ENCODE results near the gene FNDC3B. TPM values are rescaled to one million over a fixed set of nuclear protein-coding genes. Genes with fewer than 3 reads are reported as not detected.

FNDC3B gene
- total and polyA plus RNA-seq, 2 of the 8 experiments (the other 6 are each of a cell fraction or from before 2014, with no cell fraction given) = 14.1 to 44.4 TPM

- TF ChIP-seq TEAD4 (IDR thresholded peaks at IDR 0.05; ENCODE audit: low read depth, low read length) (peak; percentile 53; the same call in 1 of the 2 replicates), JUN (IDR thresholded peaks at IDR 0.05; ENCODE audit: low read depth, low read length) (no peak), KDM1A (IDR thresholded peaks at IDR 0.05; ENCODE audit: borderline replicate concordance, low read length) (no peak), RFX5 (IDR thresholded peaks at IDR 0.05; ENCODE audit: borderline replicate concordance, low read depth, low read length) (no peak), HDAC2 (IDR thresholded peaks at IDR 0.05; ENCODE audit: borderline replicate concordance in 1 of 2, low read depth in 2 of 2, low read length in 2 of 2) (no peak), BCL11A (IDR thresholded peaks at IDR 0.05; ENCODE audit: low read depth in 2 of 2, low read length in 2 of 2) (no peak)
These were observed 116.7 kb downstream of the FNDC3B start (continued) for GRCh38 chr3:172155897-172156585.
